Measurements from ENCODE around the gene UVSSA.

GRCh38 chr4:1340181-1340747 lies 6.7 kb upstream of the UVSSA start:
- TF ChIP-seq CTCF (IDR thresholded peaks at IDR 0.05) (no peak), EZH2 (IDR thresholded peaks at IDR 0.05; ENCODE audit: borderline replicate concordance, insufficient read depth, low read depth, low read length, poor library complexity, severe bottlenecking) (no peak)

Measured in B cell (primary cell).